B cell (primary cell): ENCODE data around the gene PAX6. TPM values are rescaled to one million over a fixed set of nuclear protein-coding genes. Genes with fewer than 3 reads are reported as not detected.

Source experiments
- ATAC-seq: fragments of 200-7000 bp; cut with Tn5 transposase; one replicate; pipeline ENCODE4 v1.10.0; 2021; ENCODE audit warnings: low read depth, mild to moderate bottlenecking, moderate number of reproducible peaks, moderate library complexity
- CTCF ChIA-PET: fragments of 350-600 bp; sonication (Branson Sonifier 250); formaldehyde crosslinking; loops from one replicate; lab custom pipeline; 2021; ENCODE audit warnings: antibody characterized with exemption, inconsistent platforms; lab: Charles Lee
- POLR2A ChIA-PET: fragments of 350-600 bp; sonication (Branson Sonifier 250); formaldehyde crosslinking; loops from one replicate; lab custom pipeline; 2021; ENCODE audit warnings: antibody characterized with exemption; lab: Charles Lee
- DNase-seq: peaks from one replicate; pipeline ENCODE4 v3.0.0; 2013
- H2AFZ ChIP-seq: 2 replicates; pipeline ENCODE4 v1.6.1; 2012; ENCODE audit warnings: mild to moderate bottlenecking, low read depth, low read length; ENCODE audit not compliant: insufficient read depth, poor library complexity, severe bottlenecking
- H3K27ac ChIP-seq, 2 donors: 1 replicate in 1 of 2; 2 replicates in 1 of 2; pipeline ENCODE4 v1.5.1; 2012 to 2013; ENCODE audit warnings: low read length in 2 of 2, mild to moderate bottlenecking in 2 of 2, moderate library complexity in 1 of 2
- H3K27me3 ChIP-seq, 4 experiments: fragments of 200-600 bp in 1 of 4; sonication (generic) in 1 of 4; replicated peaks in 1 of 4; 1 replicate in 2 of 4; 2 replicates in 2 of 4; pipeline versions ENCODE4 v1.6.1 to v1.7.0; 2013 to 2016; ENCODE audit warnings: low read length in 3 of 4, mild to moderate bottlenecking in 2 of 4, mixed read lengths in 1 of 4, moderate library complexity in 1 of 4; ENCODE audit not compliant: insufficient read depth in 4 of 4, control insufficient read depth in 3 of 4; ENCODE audit errors: control extremely low read depth in 1 of 4
- H3K36me3 ChIP-seq, 2 experiments: replicated peaks in 1 of 2; 1 replicate in 1 of 2; 2 replicates in 1 of 2; pipeline versions ENCODE4 v1.6.1 to v1.7.1; 2013; ENCODE audit warnings: low read length in 1 of 2; ENCODE audit not compliant: insufficient read depth in 2 of 2, control insufficient read depth in 1 of 2; ENCODE audit errors: control extremely low read depth in 1 of 2, extremely low read depth in 1 of 2
- H3K4me1 ChIP-seq, 2 donors: fragments of 200-600 bp in 1 of 2; sonication (generic) in 1 of 2; 1 replicate in 1 of 2; 2 replicates in 1 of 2; pipeline versions ENCODE4 v1.5.1 to v1.6.1; 2013 to 2017; ENCODE audit warnings: low read length in 2 of 2; ENCODE audit not compliant: control insufficient read depth in 2 of 2, insufficient read depth in 2 of 2
- H3K4me2 ChIP-seq: replicated peaks from 2 replicates; pipeline ENCODE3; 2012; ENCODE audit warnings: mild to moderate bottlenecking, low read depth, low read length; ENCODE audit not compliant: poor library complexity, severe bottlenecking
- H3K4me3 ChIP-seq, 5 experiments: fragments of 200-600 bp in 1 of 5; sonication (generic) in 1 of 5; 1 replicate in 3 of 5; 2 replicates in 2 of 5; pipeline versions ENCODE4 v1.5.1 to v1.7.0; 2011 to 2016; ENCODE audit warnings: low read length in 4 of 5, mild to moderate bottlenecking in 4 of 5, low read depth in 2 of 5, control low read depth in 1 of 5, moderate library complexity in 1 of 5; ENCODE audit not compliant: insufficient read depth in 1 of 5; ENCODE audit errors: control extremely low read depth in 1 of 5, extremely low read depth in 1 of 5
- H3K79me2 ChIP-seq: fragments of 200-600 bp; sonication (generic); one replicate; pipeline ENCODE4 v1.6.0; 2016; ENCODE audit warnings: low read length; ENCODE audit not compliant: control insufficient read depth, insufficient read depth
- H3K9ac ChIP-seq: fragments of 200-600 bp; sonication (generic); 2 replicates; pipeline ENCODE4 v1.6.1; 2017; ENCODE audit warnings: mild to moderate bottlenecking, low read length, moderate library complexity
- H3K9me3 ChIP-seq, 3 donors: one replicate each; pipeline versions ENCODE4 v1.6.1 to v1.7.1; 2013; ENCODE audit warnings: low read length in 2 of 3; ENCODE audit not compliant: control insufficient read depth in 2 of 3, insufficient read depth in 1 of 3; ENCODE audit errors: control extremely low read depth in 1 of 3
- H4K20me1 ChIP-seq: 2 replicates; pipeline ENCODE4 v1.6.0; 2012; ENCODE audit warnings: mild to moderate bottlenecking, low read length; ENCODE audit not compliant: insufficient read depth, control insufficient read depth, poor library complexity, severe bottlenecking
- H3K27ac Mint-ChIP-seq: one replicate; pipeline ENCODE4 v1.8.0; 2021; ENCODE audit warnings: mixed read lengths
- H3K27me3 Mint-ChIP-seq: one replicate; pipeline ENCODE4 v1.8.0; 2021; ENCODE audit warnings: mixed read lengths
- H3K4me1 Mint-ChIP-seq: one replicate; pipeline ENCODE4 v1.8.0; 2021; ENCODE audit warnings: mixed read lengths
- H3K4me3 Mint-ChIP-seq: one replicate; pipeline ENCODE4 v1.8.0; 2021; ENCODE audit warnings: mixed read lengths
- H3K9me3 Mint-ChIP-seq: one replicate; pipeline ENCODE4 v1.8.0; 2022; ENCODE audit warnings: mixed read lengths; ENCODE audit not compliant: insufficient read depth
- CTCF ChIP-seq: fragments of 200-600 bp; IDR thresholded peaks from one replicate; pipeline ENCODE4 v1.8.0; 2022; ENCODE audit warnings: antibody characterized with exemption, mild to moderate bottlenecking
- EZH2 ChIP-seq: IDR thresholded peaks from 2 replicates; pipeline ENCODE4 v1.6.1; 2012; ENCODE audit warnings: borderline replicate concordance, low read depth, mild to moderate bottlenecking, moderate library complexity, low read length; ENCODE audit not compliant: insufficient read depth, poor library complexity, severe bottlenecking
- WGBS: methylation state at CpG from one replicate; pipeline ENCODE4 v1.1.5; 2013; ENCODE audit warnings: missing lambda C conversion rate; ENCODE audit not compliant: insufficient coverage; 5-methylcytosine and 5-hydroxymethylcytosine counted together
- intact Hi-C: fragments of 100-400 bp; cut with micrococcal nuclease; formaldehyde crosslinking; loops from one replicate; pipeline ENCODE4 v1.10.0; 2022
- polyA plus RNA-seq: library from polyadenylated mRNA; depleted of rRNA; stranded (reverse); fragments of >200 nt; gene quantifications from 2 replicates; pipeline ENCODE4 v1.2.3, GENCODE V29; 2012
- total RNA-seq, 2 donors: library from RNA; stranded (reverse); fragments of 120-200 nt in 1 of 2; gene quantifications; 1 replicate in 1 of 2; 2 replicates in 1 of 2; pipeline versions ENCODE4 v1.2.3 to v1.2.4, GENCODE V29; 2013 to 2022

PAX6 gene
- total and polyA plus RNA-seq, 2 donors (not counting 1 experiment from before 2014, with no cell fraction given), result not detected

DNA sequence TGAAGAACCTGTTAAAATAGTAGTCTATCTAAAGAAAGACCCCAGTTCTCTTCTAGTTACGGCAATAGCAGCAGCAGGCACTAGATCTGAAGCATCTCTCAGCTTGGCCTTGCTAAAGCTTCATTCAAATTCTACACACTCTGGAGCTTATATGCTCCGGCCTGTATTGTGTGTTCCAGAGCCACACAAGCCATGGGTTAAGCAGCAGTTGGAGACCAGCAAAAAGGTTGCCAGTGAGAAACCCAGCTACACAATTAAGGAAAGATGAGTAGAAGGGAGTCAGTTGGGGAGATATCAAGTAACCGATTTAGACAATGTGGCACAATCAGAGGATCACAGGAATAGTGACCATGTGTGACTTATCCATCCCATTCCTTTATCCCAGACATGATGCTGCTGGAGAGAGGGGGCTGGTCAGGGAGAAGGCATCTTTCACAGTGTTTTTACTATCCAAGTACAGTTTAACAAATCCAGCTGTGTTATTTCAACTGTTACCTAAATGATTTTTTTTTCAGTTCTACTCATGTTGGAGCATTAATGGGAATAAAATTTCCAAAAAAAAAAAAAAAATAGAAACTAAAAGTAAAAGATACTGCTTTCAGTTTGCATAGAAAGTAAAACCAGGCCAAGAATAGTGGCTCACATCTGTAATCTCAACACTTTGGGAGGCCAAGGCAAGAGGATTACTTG, 41.0 kb downstream of the PAX6 start:
- Histone ChIP-seq H3K4me2 (no peak overlapping the region), H3K9ac (no peak overlapping the region), H3K79me2 (no peaks in the 10 kb centered on the region), H3K4me1 (no peaks in the 10 kb centered on the region), H3K9me3 (no peaks in the 10 kb centered on the region), H3K4me3 (no peak overlapping the region), H4K20me1 (no peaks in the 10 kb centered on the region), H2AFZ (no peak overlapping the region), H3K27me3 (no peaks in the 10 kb centered on the region), H3K27ac (no peak overlapping the region), H3K36me3 (no peaks in the 10 kb centered on the region)
- ChIA-PET CTCF (no interaction called here), POLR2A (no interaction called here)
- TF ChIP-seq CTCF (no peak), EZH2 (no peak)
- ATAC-seq (no peak), DNase-seq (no peak)
- Mint-ChIP-seq H3K4me1 (no peaks in the 10 kb centered on the region), H3K4me3 (no peak overlapping the region), H3K9me3 (no peaks in the 10 kb centered on the region), H3K27ac (no peak overlapping the region), H3K27me3 (no peaks in the 10 kb centered on the region)
- 100% methylated on average over 1 of the region's 3 CpGs for whole genome bisulfite sequencing
- intact Hi-C loops, result no loop called here

- Histone ChIP-seq H3K27me3 (no peaks in the 10 kb centered on the region), H3K4me2 (no peak overlapping the region), H3K4me3 (no peak overlapping the region), H3K27ac (no peak overlapping the region), H3K36me3 (no peaks in the 10 kb centered on the region), H2AFZ (no peak overlapping the region), H3K79me2 (no peaks in the 10 kb centered on the region), H3K9ac (no peak overlapping the region), H3K4me1 (no peaks in the 10 kb centered on the region), H4K20me1 (no peaks in the 10 kb centered on the region), H3K9me3 (no peaks in the 10 kb centered on the region)
- ATAC-seq (no peak), DNase-seq (no peak)
- no peaks in the 10 kb centered on the region for H3K9me3 Mint-ChIP-seq
- POLR2A ChIA-PET, result no interaction called here
- H3K27ac Mint-ChIP-seq, result no peak overlapping the region
- TF ChIP-seq CTCF, result no peak
- no peak for TF ChIP-seq EZH2
- no peaks in the 10 kb centered on the region for H3K27me3 Mint-ChIP-seq
- no peaks in the 10 kb centered on the region for H3K4me1 Mint-ChIP-seq
- WGBS, result 92% methylated on average over 2 of the region's 9 CpGs
- no peak overlapping the region for H3K4me3 Mint-ChIP-seq
- CTCF ChIA-PET, result no interaction called here
- intact Hi-C loops, result no loop called here
Observed at GRCh38 chr11:31768749-31769640, 42.1 kb downstream of the PAX6 start.
